UCSD-AML1 (cell line): ENCODE data around the gene NMNAT2.

Source experiments
- DNase-seq: peaks from one replicate; lab custom pipeline; 2025; ENCODE audit not compliant: unreplicated experiment; lab: John Stamatoyannopoulos, UW

NMNAT2 gene

DNA sequence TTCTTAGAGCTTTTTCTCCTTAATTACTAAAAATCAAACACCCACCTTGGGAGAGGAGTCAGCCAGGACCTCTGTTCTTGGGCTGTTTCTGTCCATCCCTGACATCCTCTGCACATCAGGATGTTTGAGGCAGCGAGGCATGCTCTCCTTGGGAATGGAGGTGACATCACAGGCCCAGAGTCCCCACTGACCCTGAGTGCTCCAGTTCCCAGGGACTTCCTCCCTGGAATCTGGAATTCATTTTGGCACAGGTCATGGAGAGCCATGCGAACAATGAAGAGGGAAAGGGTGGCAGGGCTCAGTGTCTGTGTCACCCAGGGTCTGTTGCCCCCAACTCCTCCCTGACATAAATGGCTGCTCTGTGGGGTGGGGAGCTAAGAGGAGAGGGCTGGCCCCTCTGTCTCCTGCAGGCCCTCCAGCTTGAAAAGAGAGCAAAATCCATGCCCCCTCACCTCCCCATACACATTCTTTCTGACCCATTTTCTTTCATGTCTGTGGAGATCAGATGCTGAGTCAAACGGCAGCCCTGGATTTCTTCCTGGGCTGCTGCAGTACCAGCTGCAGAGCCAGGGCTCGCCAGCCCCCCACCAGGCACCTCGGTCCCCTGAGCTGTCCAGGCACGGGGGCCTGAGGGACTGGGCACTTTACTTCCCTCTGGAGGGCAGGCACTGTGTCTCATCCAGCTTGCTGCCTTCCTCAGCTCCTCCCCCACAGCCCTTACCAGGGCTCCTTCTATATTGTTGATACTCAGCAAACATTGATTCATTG is 102.0 kb downstream of the NMNAT2 start:
- DNase-seq = no peak

DNA sequence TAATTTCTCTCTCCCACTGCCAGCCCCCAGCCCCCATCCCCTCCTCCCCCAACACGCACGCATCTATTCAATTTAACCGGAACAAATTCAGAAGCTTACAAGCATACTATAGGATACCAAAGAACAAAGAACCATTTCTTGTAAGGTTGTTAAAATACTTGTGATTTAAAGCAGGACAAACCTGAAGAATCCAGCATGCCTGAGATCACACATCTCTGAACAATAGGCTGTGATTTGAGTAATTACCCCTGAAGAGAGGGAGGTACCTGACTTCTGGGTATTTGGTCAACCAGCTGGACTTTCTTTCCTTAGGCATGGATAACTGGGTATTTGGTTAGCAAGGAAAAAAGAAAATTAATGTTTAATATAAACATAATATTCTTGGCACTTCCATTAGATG is 105.1 kb downstream of the NMNAT2 start:
- no peak for DNase-seq

DNA sequence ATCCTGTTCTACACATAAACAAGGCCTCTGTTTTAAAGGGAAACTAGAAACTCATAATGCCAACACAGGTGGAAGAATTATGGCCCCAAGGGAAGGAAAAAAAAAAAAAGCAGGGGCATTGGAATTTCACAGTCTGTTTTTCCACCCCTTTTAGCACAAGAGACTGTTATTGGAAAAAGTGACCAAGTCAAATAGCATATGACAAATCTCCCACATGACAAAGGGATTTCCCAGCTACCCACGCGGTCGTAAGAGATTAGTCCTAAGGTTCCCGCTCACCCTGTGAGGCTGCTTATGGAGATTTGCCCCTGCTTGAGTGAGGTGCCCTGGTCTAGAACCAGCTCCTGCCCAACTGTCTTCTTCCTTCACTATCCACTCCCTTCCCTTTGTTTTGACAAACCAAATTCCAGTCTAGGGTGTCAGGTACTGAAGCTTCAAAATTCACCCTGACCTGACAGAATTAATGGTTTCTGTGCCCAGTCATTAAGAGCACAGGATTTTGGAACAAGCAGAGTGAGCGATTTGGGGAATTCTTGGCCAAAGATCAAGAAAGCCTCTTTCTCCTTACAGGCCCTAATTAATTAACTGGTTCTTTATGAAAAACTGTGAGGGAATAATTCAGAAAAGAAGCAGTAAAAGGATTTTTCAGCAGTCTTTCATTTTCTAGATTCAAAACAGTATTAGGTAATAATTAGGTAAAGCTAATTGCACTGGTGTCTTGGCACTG is 107.3 kb downstream of the NMNAT2 start:
- DNase-seq = no peak

DNA sequence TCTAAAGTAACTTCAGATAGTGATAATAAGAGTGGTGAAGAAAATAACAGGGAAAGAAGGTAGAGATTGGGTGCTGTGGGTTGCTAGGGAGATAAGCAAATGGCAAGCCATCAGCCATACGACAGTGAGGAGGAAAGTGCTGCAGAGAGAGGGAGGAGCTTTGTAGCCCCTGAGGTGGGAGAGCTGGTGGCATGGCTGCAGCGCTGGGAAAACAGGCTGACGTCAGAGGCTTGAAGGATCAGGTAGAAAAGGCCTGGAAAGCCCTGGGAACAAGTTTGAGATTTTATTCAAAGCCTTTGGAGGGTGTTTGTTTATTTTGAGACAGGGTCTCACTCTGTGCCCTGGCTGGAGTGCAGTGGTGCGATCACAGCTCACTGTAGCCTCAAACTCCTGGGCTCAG is 109.5 kb downstream of the NMNAT2 start:
- no peak for DNase-seq

DNA sequence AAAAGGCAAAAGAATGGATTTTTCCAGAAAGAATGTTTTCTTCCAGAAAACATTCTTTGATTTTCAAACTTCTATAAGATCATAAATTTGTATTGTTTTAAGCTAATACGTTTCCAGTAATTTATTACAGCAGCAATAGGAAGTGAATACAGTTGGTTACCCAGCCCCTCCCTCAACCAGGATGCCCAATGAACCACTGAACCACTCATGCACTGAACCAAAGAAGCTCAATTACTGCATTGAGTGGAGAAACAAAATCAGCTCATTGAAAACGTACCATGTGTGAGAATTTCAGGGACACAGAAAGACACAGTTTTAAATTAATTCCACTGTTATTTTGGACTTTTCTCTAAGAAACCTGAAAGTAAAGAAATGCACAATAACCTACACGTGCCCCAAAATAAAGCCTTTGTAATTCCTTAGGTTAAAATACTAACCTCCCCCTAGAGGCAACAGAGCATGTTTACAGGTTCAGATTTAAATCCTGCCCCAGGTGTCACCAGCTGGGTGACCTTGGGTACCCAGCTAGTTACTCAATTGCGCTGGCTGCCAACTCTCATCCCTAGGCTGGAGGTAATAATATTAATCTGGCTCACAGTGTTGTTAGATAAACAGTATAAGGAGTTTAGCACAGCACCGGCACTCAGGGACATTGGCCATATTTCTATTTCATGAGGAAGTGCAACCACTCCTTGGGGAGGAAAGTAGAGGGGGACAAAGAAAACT is 111.7 kb downstream of the NMNAT2 start:
- DNase-seq = no peak

DNA sequence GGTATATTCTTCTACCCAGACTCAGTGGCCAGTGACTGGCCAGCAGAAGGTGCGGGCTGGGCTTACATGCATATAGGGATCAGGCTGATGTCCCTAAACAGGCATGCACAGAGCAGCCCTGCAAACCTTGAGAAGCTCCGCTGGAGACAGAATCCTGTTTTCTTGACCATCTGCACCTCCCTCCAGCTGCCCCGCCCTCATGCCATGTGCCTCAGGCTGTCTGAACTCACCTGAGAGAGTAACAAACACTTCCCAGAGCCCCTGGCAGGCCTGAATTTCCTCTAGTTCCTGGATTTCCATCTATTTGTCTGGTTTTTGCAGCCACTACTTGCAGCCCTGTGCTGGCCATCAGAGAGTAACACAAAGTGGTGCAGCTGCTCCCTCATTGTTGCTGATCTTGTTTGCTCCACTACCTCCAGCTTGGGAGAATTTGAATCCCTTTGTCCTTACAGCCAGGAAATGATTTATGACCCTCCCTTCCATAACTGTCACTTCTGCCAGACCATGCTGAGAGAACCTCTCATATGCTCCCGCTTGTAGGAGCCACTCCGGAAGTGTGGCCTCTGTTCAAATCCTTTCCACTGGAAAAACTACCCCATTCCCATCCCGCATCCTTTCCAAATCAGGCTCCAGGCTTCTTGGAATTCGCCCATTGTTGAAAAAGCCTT is 113.6 kb downstream of the NMNAT2 start:
- DNase-seq = no peak

DNA sequence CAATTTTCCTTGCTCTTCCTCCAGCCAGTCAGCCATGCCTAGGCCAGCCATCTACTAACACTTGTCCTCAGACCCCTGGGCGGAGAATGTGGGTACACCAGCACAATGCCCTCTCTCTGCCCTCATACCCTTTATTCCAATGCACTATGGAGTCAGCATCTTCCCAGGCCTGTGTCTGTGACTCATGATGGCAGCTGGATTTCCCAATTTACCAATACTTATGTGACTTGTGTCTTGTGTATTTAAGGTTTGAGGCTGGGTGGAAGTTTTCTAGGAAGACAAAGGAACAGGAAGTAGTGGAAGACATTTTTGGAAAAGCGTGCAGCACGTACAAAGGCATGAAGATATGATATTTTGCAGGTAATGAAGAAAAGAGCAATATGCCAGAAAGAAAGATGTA is 114.3 kb downstream of the NMNAT2 start:
- DNase-seq = no peak

DNA sequence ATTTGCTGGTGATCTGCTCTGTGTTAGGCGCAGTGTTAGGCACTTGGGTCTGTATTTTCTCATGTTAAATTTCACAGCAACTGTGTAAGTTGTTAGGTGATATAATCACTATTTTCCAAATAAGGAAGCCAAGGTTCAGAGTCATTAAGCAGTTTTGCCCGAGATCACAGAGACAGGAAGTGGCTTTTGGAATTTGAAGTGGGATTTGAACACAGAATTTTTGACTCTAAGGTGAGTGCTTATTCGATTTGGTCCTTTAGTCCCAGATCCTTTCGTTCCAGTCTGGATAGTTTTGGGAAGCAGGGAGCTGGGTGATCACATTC is 114.9 kb downstream of the NMNAT2 start:
- DNase-seq = no peak

DNA sequence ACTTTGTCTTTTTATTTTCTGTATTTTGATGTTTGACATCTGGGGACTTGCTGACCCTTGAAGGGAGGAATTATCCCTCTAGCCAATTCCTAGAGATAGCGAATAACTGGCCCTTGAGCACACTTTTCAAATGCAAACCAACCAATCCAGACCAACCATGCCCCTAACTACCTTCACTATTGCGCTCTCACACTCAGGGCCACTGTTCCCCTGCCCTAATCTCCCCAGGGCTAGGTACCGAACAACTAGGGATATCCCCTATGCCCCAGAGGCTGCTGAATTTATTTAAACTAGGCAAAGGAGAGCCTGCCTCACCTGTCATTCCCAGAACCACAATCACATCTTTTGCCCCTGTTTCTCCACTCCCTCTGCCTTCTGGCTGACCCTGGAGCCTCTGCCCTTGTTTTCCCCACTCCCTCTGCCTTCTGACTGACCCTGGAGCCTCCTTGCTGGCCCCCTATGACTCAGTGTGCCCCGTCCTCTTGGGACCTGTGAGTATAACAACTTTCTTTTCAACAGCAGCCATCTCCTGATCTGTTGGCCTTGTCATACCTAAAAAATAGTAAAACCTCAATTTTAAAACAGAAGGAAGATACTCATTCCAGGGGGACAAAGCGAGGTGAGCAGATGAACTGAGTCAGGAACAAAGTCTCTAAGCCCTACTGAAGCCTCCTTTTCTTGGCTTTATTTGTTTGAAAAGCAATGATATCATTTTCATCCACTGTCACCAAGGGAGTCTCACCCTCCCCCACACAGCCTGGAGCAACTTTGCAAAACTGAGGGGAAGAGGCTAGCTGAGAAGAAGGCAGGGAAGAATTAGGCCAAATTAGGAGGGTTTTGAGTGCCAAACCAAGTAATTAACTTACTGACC is 115.5 kb downstream of the NMNAT2 start:
- no peak for DNase-seq

DNA sequence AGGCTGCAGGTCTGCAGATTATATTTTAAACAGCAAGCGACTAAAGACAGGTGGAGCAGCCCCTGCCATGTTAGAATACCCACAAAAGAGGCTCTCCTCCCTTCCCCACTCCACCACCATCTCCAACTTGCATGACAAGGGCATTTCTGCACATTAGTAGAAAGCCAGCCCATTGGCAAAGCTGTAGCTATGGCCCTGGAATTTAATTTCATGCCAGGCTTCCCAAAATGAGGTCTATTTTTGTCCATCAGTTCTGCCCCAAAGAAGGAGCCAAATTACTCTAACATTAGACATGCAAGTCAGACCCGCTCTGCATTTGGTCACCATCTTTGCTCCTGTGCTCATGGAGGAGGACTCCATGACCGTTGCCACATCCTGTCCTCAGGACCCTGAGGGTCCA is 116.9 kb downstream of the NMNAT2 start:
- no peak for DNase-seq

DNA sequence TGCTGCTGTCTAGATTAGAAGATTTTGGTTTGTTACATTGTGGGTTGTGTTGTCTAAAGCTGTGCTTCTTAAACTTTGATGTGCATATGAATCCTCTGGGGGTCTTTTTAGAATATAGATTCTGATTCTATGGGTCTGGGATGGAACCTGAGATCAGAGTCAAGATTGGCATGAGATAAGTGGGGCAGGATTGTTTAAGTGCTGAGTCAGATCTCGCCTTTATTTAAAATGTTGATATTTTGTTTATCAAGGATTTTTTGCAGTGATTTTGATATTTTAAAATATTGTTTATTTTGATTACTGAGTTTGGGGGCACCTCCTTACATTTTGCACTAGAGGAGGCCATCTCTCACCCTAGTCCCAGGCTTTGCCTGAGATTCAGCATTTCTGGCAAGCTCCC is 117.4 kb downstream of the NMNAT2 start:
- no peak for DNase-seq

DNA sequence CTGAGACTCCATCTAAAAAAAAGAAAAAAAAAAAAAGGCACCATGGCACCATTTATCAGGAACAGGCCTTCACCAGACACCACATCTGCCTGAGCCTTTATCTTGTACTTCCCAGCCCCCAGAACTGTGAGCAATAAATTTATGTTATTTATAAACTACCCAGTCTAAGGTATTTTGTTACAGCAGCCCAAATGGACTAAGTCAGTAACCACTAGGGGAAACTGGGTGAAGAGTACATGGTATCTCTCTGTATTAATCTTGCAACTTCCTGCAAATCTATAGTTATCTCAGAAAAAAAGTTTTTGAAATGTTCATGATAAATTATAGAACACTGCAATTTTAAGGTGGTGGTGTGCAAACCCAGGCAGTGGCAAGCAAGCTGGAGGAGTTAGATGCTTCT is 117.8 kb downstream of the NMNAT2 start:
- DNase-seq = no peak

DNA sequence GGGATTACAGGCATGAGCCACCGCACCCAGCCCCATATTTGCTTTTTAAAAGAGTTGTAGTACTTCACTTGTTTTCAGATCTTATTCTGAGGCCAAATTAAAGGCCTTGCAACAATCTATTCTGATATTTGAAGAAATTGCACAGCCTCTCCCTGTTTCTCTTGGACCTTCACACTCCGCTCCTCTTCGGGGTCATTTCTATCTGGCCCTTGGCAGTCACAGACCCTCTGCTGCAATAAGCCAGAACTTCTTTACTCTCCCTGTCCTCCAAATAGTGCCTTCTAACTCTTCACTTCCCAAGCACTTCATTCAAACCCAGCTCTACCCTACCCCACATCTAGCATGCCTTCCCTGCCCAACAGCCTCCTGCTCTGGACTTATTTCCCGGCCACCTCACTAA is 121.4 kb downstream of the NMNAT2 start:
- DNase-seq = no peak

DNA sequence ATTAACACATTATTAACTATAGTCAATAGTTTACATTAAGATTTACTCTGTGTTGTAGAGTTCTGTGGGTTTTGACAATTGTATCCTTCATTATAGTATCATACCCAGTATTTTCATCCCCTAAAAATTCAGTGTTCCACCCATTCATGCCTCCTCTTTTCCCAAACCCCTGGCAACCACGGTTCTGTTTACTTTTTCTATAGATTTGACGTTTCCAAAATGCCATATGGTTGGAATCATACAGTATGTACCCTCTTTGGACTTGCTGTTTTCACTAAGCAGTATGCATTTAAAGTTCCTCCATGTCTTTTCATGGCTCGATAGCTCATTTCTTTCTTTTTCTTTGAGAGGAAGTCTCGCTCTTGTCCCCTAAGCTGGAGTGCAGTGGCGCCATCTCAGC is 122.7 kb downstream of the NMNAT2 start:
- no peak for DNase-seq

DNA sequence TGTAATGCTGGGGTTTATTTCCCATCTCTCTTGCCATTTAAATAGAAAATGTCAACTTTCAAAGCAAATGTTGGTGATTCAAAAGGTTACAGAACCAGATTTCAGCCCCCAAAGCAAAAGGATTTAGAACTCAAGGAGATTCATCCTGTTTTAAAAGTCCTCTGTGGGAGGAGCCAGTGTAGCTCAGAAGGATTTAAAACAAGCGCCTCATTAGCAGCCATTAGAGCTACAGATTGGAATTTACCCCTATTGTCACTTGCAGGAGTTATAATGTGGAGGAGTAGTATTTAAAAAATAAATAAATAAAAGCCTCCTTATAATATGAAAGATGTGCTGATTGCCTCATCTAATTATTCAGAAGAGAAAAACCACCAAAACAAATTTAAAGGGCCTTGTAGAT is 124.3 kb downstream of the NMNAT2 start:
- DNase-seq = no peak

DNA sequence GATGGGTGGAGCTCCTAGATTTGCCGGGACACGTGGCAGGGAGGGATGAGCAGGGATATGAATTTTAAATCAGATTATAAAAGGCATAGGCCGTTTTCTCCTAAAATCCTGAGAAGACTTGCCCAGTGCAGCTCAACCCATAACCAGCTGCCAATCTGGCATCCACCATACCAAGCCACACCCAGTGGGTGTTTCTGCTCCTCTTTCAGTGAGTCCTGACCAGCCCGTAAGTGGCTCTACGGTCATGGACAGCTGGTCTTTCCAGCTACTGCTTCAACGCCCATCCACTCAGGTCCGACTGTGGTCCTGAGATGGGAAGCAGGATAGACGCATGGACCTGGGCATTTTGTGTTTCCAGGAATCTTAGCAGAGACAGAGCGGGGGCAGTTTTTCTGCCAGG is 124.9 kb downstream of the NMNAT2 start:
- no peak for DNase-seq

DNA sequence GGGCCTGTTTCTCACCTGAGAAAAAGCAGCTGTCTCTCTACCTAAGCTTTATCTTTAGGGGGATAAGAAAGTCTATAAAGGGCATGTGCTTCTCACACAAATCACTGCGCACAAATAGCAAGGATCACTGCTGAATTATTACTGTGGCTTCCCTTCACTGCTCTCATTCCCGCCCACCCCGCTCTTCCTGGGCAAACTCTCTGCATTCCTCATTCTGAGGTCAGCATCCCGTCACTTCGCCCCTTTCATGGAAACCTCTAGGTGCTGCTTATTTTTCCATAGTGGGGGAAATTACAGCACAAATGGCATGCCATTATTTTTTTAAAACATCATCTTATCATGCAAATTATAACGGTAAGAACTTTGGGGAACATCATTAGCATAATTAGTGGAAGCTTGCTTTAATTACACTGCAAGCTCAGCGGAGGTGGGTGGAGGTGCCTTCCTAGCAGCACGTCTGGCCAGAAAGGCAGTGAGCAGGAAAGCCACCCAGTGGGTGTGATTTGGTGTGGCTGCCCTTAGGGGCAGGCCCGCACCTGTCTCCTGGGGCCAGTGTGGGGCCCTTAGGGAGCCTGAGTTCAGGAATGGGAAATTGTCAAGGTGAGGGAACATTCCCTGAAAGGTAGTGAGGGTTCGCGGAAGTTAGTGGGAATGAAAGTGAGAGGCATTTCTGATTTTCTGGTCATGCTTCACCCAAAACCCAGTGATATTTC is 126.2 kb downstream of the NMNAT2 start:
- DNase-seq = no peak

DNA sequence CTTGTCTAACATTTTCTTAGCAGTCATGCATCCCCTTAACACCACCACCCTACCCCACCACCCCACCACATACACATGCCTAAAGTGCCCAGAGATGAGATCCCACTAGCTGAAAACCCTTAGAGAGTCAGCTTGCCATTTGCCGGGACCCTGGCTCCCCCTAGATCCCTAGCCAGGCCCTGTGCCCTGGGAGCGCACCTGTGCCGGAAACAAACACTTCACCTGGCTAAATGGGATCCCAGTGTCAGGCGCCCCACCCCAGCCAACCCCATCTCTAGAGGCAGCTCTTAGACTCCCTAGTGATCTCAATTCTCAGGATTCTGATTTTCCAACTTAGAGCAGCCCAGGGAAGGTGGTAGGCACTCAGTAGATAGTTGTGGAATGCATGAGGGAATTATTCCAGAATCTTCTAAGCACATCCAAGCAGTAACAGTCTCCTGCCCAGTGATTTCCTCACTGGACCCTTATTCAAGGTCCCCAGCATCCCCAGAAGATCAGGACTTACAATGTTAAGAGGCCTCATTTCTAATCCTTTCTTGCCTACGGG is 126.9 kb downstream of the NMNAT2 start:
- no peak for DNase-seq

DNA sequence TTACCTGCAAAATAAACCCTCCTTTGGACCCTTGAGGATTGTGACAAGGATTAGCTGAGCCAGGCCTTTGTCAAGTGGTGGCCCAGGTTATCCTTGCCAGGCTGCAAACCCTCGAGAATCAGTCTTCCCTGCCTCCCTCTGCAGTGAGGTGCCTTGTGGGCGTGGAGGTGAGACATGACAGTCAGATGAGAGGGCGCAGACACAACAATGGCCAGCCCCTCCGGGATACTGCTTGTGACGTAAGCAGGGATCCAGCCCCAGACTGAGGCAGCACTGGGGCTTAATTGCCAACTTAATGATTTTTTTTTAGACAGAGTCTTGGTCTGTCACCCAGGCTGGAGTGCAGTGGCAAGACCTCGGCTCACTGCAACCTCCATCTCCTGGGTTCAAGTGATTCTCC is 127.6 kb downstream of the NMNAT2 start:
- no peak for DNase-seq

DNA sequence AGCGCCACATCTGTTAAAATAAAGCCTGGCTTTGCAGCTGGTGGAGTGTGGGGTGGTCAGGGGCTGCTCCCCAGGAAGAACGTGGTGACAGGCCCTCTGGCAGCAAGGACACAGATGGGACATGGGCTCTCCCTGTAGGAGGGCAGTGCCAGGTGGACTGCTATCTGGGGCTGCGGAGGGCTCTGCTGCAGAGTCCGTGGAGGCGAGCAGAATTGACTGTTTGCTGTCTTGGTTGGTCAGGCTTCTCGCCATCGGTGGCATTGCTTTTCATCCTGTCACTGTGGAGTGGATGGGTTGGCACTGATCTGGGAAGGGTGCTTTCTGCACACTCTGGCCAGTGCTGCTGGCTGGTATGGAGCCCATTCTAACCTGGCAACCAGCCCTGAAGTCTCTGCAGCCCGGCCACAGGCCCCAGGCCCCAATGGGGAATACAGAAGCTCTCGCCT is 129.1 kb downstream of the NMNAT2 start:
- DNase-seq = no peak
